GM23338 (cell line): ENCODE measurements around the gene LYZL2. TPM values are rescaled to one million over a fixed set of nuclear protein-coding genes. Genes with fewer than 3 reads are reported as not detected.
A peak's percentile ranks its signal among the peaks of the same experiment; 100 is the strongest.

ENCODE experiments used
- ATAC-seq: fragments of 200-7000 bp; cut with Tn5 transposase; 3 replicates; pipeline ENCODE4 v1.9.1; 2020
- DNase-seq: peaks from one replicate; pipeline ENCODE4 v3.0.0-alpha.2; 2015; ENCODE audit warnings: low spot score
- H2AFZ ChIP-seq: fragments of 200-600 bp; sonication (generic); 2 replicates; pipeline ENCODE4 v1.8.0; 2016; ENCODE audit warnings: antibody characterized with exemption, mild to moderate bottlenecking, moderate library complexity
- H3F3A ChIP-seq: fragments of 200-600 bp; sonication (generic); replicated peaks from 2 replicates; pipeline ENCODE4 v1.8.0; 2017; ENCODE audit warnings: antibody characterized with exemption, mixed run types, low read depth
- H3K27ac ChIP-seq: fragments of 200-600 bp; sonication (generic); 2 replicates; pipeline ENCODE4 v1.6.1; 2016; ENCODE audit warnings: low read depth
- H3K27me3 ChIP-seq: fragments of 200-600 bp; sonication (generic); 2 replicates; pipeline ENCODE4 v1.8.0; 2016; ENCODE audit warnings: mild to moderate bottlenecking, mixed run types, moderate library complexity; ENCODE audit not compliant: insufficient read depth
- H3K36me3 ChIP-seq: fragments of 200-600 bp; sonication (generic); 2 replicates; pipeline ENCODE4 v1.8.0; 2016; ENCODE audit warnings: mild to moderate bottlenecking; ENCODE audit not compliant: insufficient read depth
- H3K4me1 ChIP-seq: fragments of 200-600 bp; sonication (generic); 2 replicates; pipeline ENCODE4 v1.8.0; 2016; ENCODE audit warnings: mild to moderate bottlenecking, moderate library complexity; ENCODE audit not compliant: insufficient read depth
- H3K4me2 ChIP-seq: fragments of 200-600 bp; sonication (generic); 2 replicates; pipeline ENCODE4 v1.7.1; 2017; ENCODE audit warnings: mixed run types
- H3K4me3 ChIP-seq: fragments of 200-600 bp; sonication (generic); 2 replicates; pipeline ENCODE4 v1.6.1; 2016; ENCODE audit warnings: mixed run types
- H3K79me2 ChIP-seq: fragments of 200-600 bp; sonication (generic); replicated peaks from 2 replicates; pipeline ENCODE4 v1.8.0; 2017; ENCODE audit warnings: mild to moderate bottlenecking; ENCODE audit not compliant: insufficient read depth
- H3K9me2 ChIP-seq: fragments of 200-600 bp; sonication (generic); 2 replicates; pipeline ENCODE4 v1.8.0; 2017; ENCODE audit not compliant: insufficient read depth
- H4K20me1 ChIP-seq: fragments of 200-600 bp; sonication (generic); replicated peaks from 2 replicates; pipeline ENCODE4 v1.8.0; 2017; ENCODE audit warnings: mild to moderate bottlenecking; ENCODE audit not compliant: insufficient read depth
- H3K27ac Mint-ChIP-seq: 2 replicates; pipeline ENCODE4 v1.8.0; 2020; ENCODE audit warnings: inconsistent platforms, mild to moderate bottlenecking, moderate library complexity, mixed read lengths
- H3K27me3 Mint-ChIP-seq: 3 replicates; pipeline ENCODE4 v1.8.0; 2022; ENCODE audit warnings: low read depth, mild to moderate bottlenecking, moderate library complexity, mixed read lengths, inconsistent platforms; ENCODE audit not compliant: insufficient read depth, poor library complexity
- H3K36me3 Mint-ChIP-seq: 3 replicates; pipeline ENCODE4 v1.8.0; 2021; ENCODE audit warnings: low read depth, mild to moderate bottlenecking, inconsistent platforms, moderate library complexity, mixed read lengths
- H3K4me1 Mint-ChIP-seq: 3 replicates; pipeline ENCODE4 v1.8.0; 2020; ENCODE audit warnings: mild to moderate bottlenecking, inconsistent platforms, mixed read lengths
- H3K4me3 Mint-ChIP-seq: 3 replicates; pipeline ENCODE4 v1.8.0; 2021; ENCODE audit warnings: moderate library complexity, mild to moderate bottlenecking, inconsistent platforms, mixed read lengths
- H3K9me3 Mint-ChIP-seq: 3 replicates; pipeline ENCODE4 v1.8.0; 2020; ENCODE audit warnings: moderate library complexity, mild to moderate bottlenecking, inconsistent platforms, mixed read lengths
- CREB1 ChIP-seq: fragments of 250-450 bp; sonication (Bioruptor Pico); IDR thresholded peaks from 2 replicates; pipeline ENCODE4 v1.5.0; 2020; ENCODE audit warnings: low read depth, mild to moderate bottlenecking, moderate library complexity
- EZH2 ChIP-seq: fragments of 200-600 bp; sonication (generic); IDR thresholded peaks from one replicate; pipeline ENCODE4 v1.8.0; 2017; ENCODE audit warnings: antibody characterized with exemption, mild to moderate bottlenecking, low read depth; ENCODE audit not compliant: unreplicated experiment
- EZH2phosphoT487 ChIP-seq: fragments of 200-600 bp; sonication (generic); IDR thresholded peaks from one replicate; pipeline ENCODE4 v1.8.1; 2018; ENCODE audit warnings: antibody characterized with exemption; ENCODE audit not compliant: unreplicated experiment
- JUNB ChIP-seq: IDR thresholded peaks from one replicate; pipeline ENCODE4 v1.6.1; 2016; ENCODE audit warnings: antibody characterized with exemption; ENCODE audit not compliant: unreplicated experiment
- NANOG ChIP-seq: IDR thresholded peaks from 2 replicates; pipeline ENCODE4 v1.6.1; 2016; ENCODE audit warnings: antibody characterized with exemption, borderline replicate concordance
- POLR2AphosphoS5 ChIP-seq: IDR thresholded peaks from 2 replicates; pipeline ENCODE4 v1.6.1; 2016; ENCODE audit warnings: antibody characterized with exemption, low read depth
- REST ChIP-seq: IDR thresholded peaks from one replicate; pipeline ENCODE4 v1.6.1; 2018; ENCODE audit warnings: antibody characterized with exemption; ENCODE audit not compliant: unreplicated experiment
- STAT1 ChIP-seq: IDR thresholded peaks from one replicate; pipeline ENCODE4 v1.6.1; 2016; ENCODE audit warnings: antibody characterized with exemption; ENCODE audit not compliant: unreplicated experiment
- ZNF114 ChIP-seq: fragments of 250-450 bp; sonication (Bioruptor Pico); IDR thresholded peaks from 2 replicates; pipeline ENCODE4 v1.5.0; 2020; ENCODE audit warnings: mild to moderate bottlenecking, moderate library complexity
- ZNF331 ChIP-seq: fragments of 250-450 bp; sonication (Bioruptor Pico); IDR thresholded peaks from 2 replicates; pipeline ENCODE4 v1.5.0; 2020; ENCODE audit warnings: low read depth, mild to moderate bottlenecking, moderate library complexity
- ZNF462 ChIP-seq: fragments of 250-450 bp; sonication (Bioruptor Pico); IDR thresholded peaks from 2 replicates; pipeline ENCODE4 v1.5.0; 2020; ENCODE audit warnings: mild to moderate bottlenecking, moderate library complexity
- polyA plus RNA-seq: library from polyadenylated mRNA; unstranded; fragments of >200 nt; fragmentation: Nextera tagmentation; extraction: Ambion mirVana; gene quantifications from 2 replicates; pipeline ENCODE4 v1.2.1, GENCODE V29; 2016
- total RNA-seq: library from RNA; depleted of rRNA; stranded (reverse); fragments of >200 nt; shearing (Covaris generic); gene quantifications from 2 replicates; pipeline ENCODE4 v1.2.3, GENCODE V29; 2014
- TF ChIP-seq, protein P1 (sequence below), 2 experiments: fragments of 200-600 bp in 1 of 2; sonication (generic) in 1 of 2; conservative IDR thresholded peaks; 2 replicates each; pipeline versions ENCODE4 v1.5.1 to v1.6.1; 2016 to 2017; ENCODE audit warnings: antibody characterized with exemption in 2 of 2, low read depth in 2 of 2, mild to moderate bottlenecking in 2 of 2, moderate library complexity in 1 of 2
- TF ChIP-seq, protein P2 (sequence below): IDR thresholded peaks from 2 replicates; pipeline ENCODE4 v1.6.1; 2016; ENCODE audit warnings: antibody characterized with exemption

The LYZL2 gene
- total and polyA plus RNA-seq, 2 experiments from 2014 or later = not detected

- Histone ChIP-seq H3K79me2 (no peaks in the 10 kb centered on the region), H3F3A (no peaks in the 10 kb centered on the region), H4K20me1 (no peaks in the 10 kb centered on the region), H3K4me2 (peak overlapping the region; percentile 76; the same call in 1 of the 2 replicates), H3K4me1 (peaks cover 25% of the 10 kb centered on the region), H3K36me3 (no peaks in the 10 kb centered on the region), H3K4me3 (no peak overlapping the region), H3K27me3 (peaks cover 33% of the 10 kb centered on the region), H3K9me2 (no peaks in the 10 kb centered on the region), H2AFZ (no peak overlapping the region), H3K27ac (no peak overlapping the region)
- no peak overlapping the region for H3K27ac Mint-ChIP-seq
- no peak overlapping the region for H3K4me3 Mint-ChIP-seq
- ATAC-seq (no peak), DNase-seq (no peak)
- H3K27me3 Mint-ChIP-seq = peaks cover 30% of the 10 kb centered on the region
- peaks cover 42% of the 10 kb centered on the region for H3K4me1 Mint-ChIP-seq
- no peak for TF ChIP-seq EZH2phosphoT487
- TF ChIP-seq NANOG = no peak
- no peak for TF ChIP-seq ZNF462 (CRISPR knock-in tag)
- TF ChIP-seq, protein P1, sequence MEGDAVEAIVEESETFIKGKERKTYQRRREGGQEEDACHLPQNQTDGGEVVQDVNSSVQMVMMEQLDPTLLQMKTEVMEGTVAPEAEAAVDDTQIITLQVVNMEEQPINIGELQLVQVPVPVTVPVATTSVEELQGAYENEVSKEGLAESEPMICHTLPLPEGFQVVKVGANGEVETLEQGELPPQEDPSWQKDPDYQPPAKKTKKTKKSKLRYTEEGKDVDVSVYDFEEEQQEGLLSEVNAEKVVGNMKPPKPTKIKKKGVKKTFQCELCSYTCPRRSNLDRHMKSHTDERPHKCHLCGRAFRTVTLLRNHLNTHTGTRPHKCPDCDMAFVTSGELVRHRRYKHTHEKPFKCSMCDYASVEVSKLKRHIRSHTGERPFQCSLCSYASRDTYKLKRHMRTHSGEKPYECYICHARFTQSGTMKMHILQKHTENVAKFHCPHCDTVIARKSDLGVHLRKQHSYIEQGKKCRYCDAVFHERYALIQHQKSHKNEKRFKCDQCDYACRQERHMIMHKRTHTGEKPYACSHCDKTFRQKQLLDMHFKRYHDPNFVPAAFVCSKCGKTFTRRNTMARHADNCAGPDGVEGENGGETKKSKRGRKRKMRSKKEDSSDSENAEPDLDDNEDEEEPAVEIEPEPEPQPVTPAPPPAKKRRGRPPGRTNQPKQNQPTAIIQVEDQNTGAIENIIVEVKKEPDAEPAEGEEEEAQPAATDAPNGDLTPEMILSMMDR (conservative IDR thresholded peaks at IDR 0.05; ENCODE audit: low read depth in 2 of 2) = no peak
- no peak for TF ChIP-seq STAT1
- TF ChIP-seq CREB1 (CRISPR knock-in tag) = no peak
- TF ChIP-seq, protein P2, sequence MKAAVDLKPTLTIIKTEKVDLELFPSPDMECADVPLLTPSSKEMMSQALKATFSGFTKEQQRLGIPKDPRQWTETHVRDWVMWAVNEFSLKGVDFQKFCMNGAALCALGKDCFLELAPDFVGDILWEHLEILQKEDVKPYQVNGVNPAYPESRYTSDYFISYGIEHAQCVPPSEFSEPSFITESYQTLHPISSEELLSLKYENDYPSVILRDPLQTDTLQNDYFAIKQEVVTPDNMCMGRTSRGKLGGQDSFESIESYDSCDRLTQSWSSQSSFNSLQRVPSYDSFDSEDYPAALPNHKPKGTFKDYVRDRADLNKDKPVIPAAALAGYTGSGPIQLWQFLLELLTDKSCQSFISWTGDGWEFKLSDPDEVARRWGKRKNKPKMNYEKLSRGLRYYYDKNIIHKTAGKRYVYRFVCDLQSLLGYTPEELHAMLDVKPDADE = no peak
- TF ChIP-seq JUNB = no peak
- no peak for TF ChIP-seq ZNF331 (CRISPR knock-in tag)
- TF ChIP-seq REST = no peak
- no peak for TF ChIP-seq EZH2
- no peak for TF ChIP-seq ZNF114 (CRISPR knock-in tag)
- TF ChIP-seq POLR2AphosphoS5 = no peak
- no peaks in the 10 kb centered on the region for H3K36me3 Mint-ChIP-seq
- no peaks in the 10 kb centered on the region; the same call in 2 of the 3 replicates for H3K9me3 Mint-ChIP-seq
Observed at GRCh38 chr10:30598105-30598776, 31.3 kb downstream of the LYZL2 start.
